Transverse colon (tissue), 3 donors: ENCODE data around the gene TMEM19.

Source experiments
- EP300 ChIP-seq: sonication (generic); formaldehyde crosslinking; IDR thresholded peaks from one replicate; pipeline ENCODE4 v1.6.1; 2017; ENCODE audit warnings: antibody characterized with exemption, low read depth
- POLR2A ChIP-seq: fragments of 450-650 bp; IDR thresholded peaks from one replicate; pipeline ENCODE4 v1.6.1; 2016; ENCODE audit warnings: antibody characterized with exemption, mild to moderate bottlenecking, moderate library complexity
- TF ChIP-seq, protein P1 (sequence below), 5 experiments: fragments of 200-600 bp in 3 of 5; fragments of 450-650 bp in 2 of 5; sonication (generic) in 3 of 5; IDR thresholded peaks; 1 replicate in 2 of 5; 2 replicates in 3 of 5; pipeline ENCODE4 v1.5.1; 2016 to 2017; ENCODE audit warnings: antibody characterized with exemption in 5 of 5, inconsistent platforms in 3 of 5, mild to moderate bottlenecking in 2 of 5, moderate library complexity in 1 of 5

DNA sequence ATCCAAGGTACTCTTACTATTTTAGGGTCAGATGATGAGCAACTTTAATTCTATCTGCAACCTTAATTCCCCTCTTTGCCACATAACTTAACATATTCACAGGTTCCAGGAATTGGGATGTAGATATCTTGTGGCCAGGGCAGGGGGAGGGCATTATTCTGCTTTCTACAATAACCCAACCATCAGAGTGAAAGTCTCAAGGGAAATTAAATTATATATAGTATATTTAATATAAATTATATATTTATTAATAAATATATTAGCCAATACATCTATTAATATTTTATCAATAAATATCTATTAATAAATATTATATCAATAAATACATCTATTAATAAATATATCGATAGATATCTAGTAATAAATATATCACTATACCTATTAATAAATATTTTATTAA, 57.1 kb downstream of the TMEM19 start:
- TF ChIP-seq, protein P1, sequence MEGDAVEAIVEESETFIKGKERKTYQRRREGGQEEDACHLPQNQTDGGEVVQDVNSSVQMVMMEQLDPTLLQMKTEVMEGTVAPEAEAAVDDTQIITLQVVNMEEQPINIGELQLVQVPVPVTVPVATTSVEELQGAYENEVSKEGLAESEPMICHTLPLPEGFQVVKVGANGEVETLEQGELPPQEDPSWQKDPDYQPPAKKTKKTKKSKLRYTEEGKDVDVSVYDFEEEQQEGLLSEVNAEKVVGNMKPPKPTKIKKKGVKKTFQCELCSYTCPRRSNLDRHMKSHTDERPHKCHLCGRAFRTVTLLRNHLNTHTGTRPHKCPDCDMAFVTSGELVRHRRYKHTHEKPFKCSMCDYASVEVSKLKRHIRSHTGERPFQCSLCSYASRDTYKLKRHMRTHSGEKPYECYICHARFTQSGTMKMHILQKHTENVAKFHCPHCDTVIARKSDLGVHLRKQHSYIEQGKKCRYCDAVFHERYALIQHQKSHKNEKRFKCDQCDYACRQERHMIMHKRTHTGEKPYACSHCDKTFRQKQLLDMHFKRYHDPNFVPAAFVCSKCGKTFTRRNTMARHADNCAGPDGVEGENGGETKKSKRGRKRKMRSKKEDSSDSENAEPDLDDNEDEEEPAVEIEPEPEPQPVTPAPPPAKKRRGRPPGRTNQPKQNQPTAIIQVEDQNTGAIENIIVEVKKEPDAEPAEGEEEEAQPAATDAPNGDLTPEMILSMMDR (IDR thresholded peaks at IDR 0.05) = no peak
- no peak for TF ChIP-seq POLR2A
- no peak for TF ChIP-seq EP300
